Prostate gland (tissue), 2 donors: ENCODE measurements around the gene CCBE1. TPM values are rescaled to one million over a fixed set of nuclear protein-coding genes. Genes with fewer than 3 reads are reported as not detected.

ENCODE experiments used
- DNase-seq: peaks from one replicate; pipeline ENCODE4 v3.0.0-alpha.2; 2019; ENCODE audit warnings: low spot score
- H3K27ac ChIP-seq, 2 donors: fragments of 200-600 bp; sonication (generic); 2 replicates each; pipeline ENCODE4 v1.5.1; 2017 to 2019
- H3K27me3 ChIP-seq: fragments of 200-600 bp; sonication (generic); replicated peaks from 2 replicates; pipeline ENCODE4 v1.5.1; 2019; ENCODE audit not compliant: insufficient read depth
- H3K36me3 ChIP-seq, 2 donors: fragments of 200-600 bp; sonication (generic); 1 replicate in 1 of 2; 2 replicates in 1 of 2; pipeline versions ENCODE4 v1.5.1 to v1.8.1; 2017 to 2019
- H3K4me1 ChIP-seq: fragments of 200-600 bp; sonication (generic); replicated peaks from 2 replicates; pipeline ENCODE4 v1.5.1; 2019
- H3K4me3 ChIP-seq, 2 donors: fragments of 200-600 bp; sonication (generic); 2 replicates each; pipeline ENCODE4 v1.5.1; 2017 to 2019
- H3K9me3 ChIP-seq: fragments of 200-600 bp; sonication (generic); 2 replicates; pipeline ENCODE4 v1.5.1; 2017
- POLR2A ChIP-seq: fragments of 450-650 bp; IDR thresholded peaks from one replicate; pipeline ENCODE4 v1.6.1; 2016; ENCODE audit warnings: antibody characterized with exemption, mild to moderate bottlenecking
- POLR2AphosphoS5 ChIP-seq: sonication (generic); formaldehyde crosslinking; IDR thresholded peaks from one replicate; pipeline ENCODE4 v1.6.1; 2017; ENCODE audit warnings: antibody characterized with exemption
- WGBS: methylation state at CpG from one replicate; pipeline ENCODE4 v1.1.5; 2018; 5-methylcytosine and 5-hydroxymethylcytosine counted together
- intact Hi-C: fragments of 100-400 bp; cut with DNase I; formaldehyde crosslinking; loops from one replicate; pipeline ENCODE4 v1.14.2; 2022
- total RNA-seq, 2 donors: library from RNA; depleted of rRNA; stranded (reverse); fragments of >200 nt; gene quantifications; one replicate each; pipeline ENCODE4 v1.1.0, GENCODE V29; 2016
- TF ChIP-seq, protein P1 (sequence below), 4 experiments: fragments of 200-600 bp in 2 of 4; fragments of 450-650 bp in 2 of 4; sonication (generic) in 2 of 4; IDR thresholded peaks; 1 replicate in 3 of 4; 2 replicates in 1 of 4; pipeline ENCODE4 v1.5.1; 2016 to 2019; ENCODE audit warnings: antibody characterized with exemption in 4 of 4, mild to moderate bottlenecking in 2 of 4, moderate library complexity in 2 of 4

CCBE1 gene
- total RNA-seq, 2 donors from 2014 or later = 1.8 to 2.0 TPM

DNA sequence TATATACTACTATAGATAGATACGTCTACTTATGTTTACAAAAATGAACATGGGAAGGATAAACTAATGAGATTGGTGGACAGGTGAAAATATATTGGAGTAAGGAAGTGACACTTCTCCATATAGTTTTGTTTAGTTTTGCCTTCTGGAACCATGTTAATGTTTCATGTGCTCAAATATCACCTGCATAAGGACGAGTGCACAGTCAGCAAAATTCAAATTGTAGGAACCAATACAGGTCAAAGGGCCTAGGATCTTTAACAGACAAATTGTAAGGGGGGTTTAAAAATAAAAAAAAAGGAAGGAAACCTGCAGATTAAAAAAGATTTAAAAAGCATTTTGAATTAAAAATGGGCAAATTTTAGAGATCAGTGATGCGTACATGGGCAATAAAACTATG lies 104.6 kb downstream of the CCBE1 start:
- Histone ChIP-seq H3K4me1 (no peaks in the 10 kb centered on the region), H3K4me3 (no peak overlapping the region), H3K36me3 (no peaks in the 10 kb centered on the region), H3K27me3 (no peaks in the 10 kb centered on the region), H3K27ac (no peak overlapping the region), H3K9me3 (no peaks in the 10 kb centered on the region)
- intact Hi-C loops = no loop called here
- no peak for DNase-seq
- 94% methylated on average over 3 of the region's 3 CpGs for WGBS
- no peak for TF ChIP-seq POLR2AphosphoS5
- no peak for TF ChIP-seq POLR2A
- TF ChIP-seq, protein P1, sequence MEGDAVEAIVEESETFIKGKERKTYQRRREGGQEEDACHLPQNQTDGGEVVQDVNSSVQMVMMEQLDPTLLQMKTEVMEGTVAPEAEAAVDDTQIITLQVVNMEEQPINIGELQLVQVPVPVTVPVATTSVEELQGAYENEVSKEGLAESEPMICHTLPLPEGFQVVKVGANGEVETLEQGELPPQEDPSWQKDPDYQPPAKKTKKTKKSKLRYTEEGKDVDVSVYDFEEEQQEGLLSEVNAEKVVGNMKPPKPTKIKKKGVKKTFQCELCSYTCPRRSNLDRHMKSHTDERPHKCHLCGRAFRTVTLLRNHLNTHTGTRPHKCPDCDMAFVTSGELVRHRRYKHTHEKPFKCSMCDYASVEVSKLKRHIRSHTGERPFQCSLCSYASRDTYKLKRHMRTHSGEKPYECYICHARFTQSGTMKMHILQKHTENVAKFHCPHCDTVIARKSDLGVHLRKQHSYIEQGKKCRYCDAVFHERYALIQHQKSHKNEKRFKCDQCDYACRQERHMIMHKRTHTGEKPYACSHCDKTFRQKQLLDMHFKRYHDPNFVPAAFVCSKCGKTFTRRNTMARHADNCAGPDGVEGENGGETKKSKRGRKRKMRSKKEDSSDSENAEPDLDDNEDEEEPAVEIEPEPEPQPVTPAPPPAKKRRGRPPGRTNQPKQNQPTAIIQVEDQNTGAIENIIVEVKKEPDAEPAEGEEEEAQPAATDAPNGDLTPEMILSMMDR (IDR thresholded peaks at IDR 0.05) = no peak

- TF ChIP-seq, protein P1 (IDR thresholded peaks at IDR 0.05) = no peak
- TF ChIP-seq POLR2AphosphoS5 (no peak), POLR2A (no peak)
- 40% methylated on average over 1 of the region's 1 CpG for WGBS
- Histone ChIP-seq H3K36me3 (no peaks in the 10 kb centered on the region), H3K4me3 (no peak overlapping the region), H3K27me3 (no peaks in the 10 kb centered on the region), H3K27ac (no peak overlapping the region), H3K4me1 (no peaks in the 10 kb centered on the region), H3K9me3 (no peaks in the 10 kb centered on the region)
- DNase-seq = no peak
- intact Hi-C loops = no loop called here
These were observed 114.8 kb downstream of the CCBE1 start for GRCh38 chr18:59582395-59582794.

GRCh38 chr18:59579509-59579908 lies 117.7 kb downstream of the CCBE1 start:
- TF ChIP-seq POLR2AphosphoS5 (no peak), POLR2A (no peak)
- TF ChIP-seq, protein P1 (IDR thresholded peaks at IDR 0.05) = no peak
- DNase-seq = no peak
- intact Hi-C loops = no loop called here
- WGBS = 69% methylated on average over 7 of the region's 7 CpGs
- Histone ChIP-seq H3K27ac (no peak overlapping the region), H3K4me1 (no peaks in the 10 kb centered on the region), H3K9me3 (no peaks in the 10 kb centered on the region), H3K27me3 (no peaks in the 10 kb centered on the region), H3K4me3 (no peak overlapping the region), H3K36me3 (no peaks in the 10 kb centered on the region)

GRCh38 chr18:59577386-59577655 lies 119.9 kb downstream of the CCBE1 start:
- H3K27ac ChIP-seq = no peak overlapping the region
- no peaks in the 10 kb centered on the region for H3K4me1 ChIP-seq
- TF ChIP-seq POLR2A (no peak), POLR2AphosphoS5 (no peak)
- TF ChIP-seq, protein P1 (IDR thresholded peaks at IDR 0.05) = no peak
- no peak overlapping the region for H3K4me3 ChIP-seq
- no peak for DNase-seq
- H3K9me3 ChIP-seq = no peaks in the 10 kb centered on the region
- H3K36me3 ChIP-seq = no peaks in the 10 kb centered on the region
- intact Hi-C loops = no loop called here
- H3K27me3 ChIP-seq = no peaks in the 10 kb centered on the region
- 88% methylated on average over 1 of the region's 1 CpG for WGBS

DNA sequence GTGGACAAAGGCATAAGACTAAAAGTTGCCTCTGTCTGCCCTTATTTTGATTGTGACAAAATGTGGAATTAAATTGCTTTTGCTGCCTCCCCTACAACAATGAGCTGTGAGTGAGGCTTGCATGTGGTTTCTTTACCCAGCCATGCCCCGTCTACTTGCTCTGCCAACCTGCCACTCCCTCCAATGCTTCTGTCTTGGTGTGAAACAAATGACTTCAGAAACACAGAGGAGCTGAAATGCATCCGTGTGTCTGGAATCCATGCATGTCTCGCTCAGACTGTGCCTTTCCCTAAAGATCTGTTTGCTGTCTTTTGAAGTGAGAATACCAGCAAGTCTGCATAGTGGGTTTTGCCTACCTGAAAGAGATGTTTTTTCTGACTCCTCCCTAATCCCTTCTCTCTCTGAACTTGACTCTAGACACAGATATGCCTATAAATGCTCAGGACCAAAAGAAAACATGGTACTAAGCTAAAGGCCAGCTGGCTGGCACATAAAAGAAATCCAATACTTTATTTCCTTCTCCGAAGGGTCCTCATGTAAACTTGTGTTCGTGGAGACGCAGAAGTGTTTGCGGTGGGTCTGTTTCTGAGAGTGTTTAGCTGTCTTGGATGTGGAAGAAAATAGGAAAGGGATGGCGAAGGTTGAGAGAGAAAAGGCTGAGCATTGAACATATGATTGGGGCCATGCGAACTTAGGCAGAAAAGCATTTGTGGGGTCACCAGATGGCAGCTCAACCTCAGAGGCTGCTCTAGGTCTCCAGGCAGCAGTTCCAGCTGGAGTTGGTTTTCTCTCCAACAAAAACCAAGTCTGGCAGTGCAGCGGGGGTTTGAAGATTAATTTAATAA lies 120.5 kb downstream of the CCBE1 start:
- DNase-seq = no peak
- no peak overlapping the region for H3K4me3 ChIP-seq
- intact Hi-C loops = no loop called here
- TF ChIP-seq, protein P1 (IDR thresholded peaks at IDR 0.05) = no peak
- no peak for TF ChIP-seq POLR2A
- TF ChIP-seq POLR2AphosphoS5 = no peak
- H3K27ac ChIP-seq = no peak overlapping the region
- no peaks in the 10 kb centered on the region for H3K36me3 ChIP-seq
- H3K4me1 ChIP-seq = no peaks in the 10 kb centered on the region
- no peaks in the 10 kb centered on the region for H3K9me3 ChIP-seq
- WGBS = 58% methylated on average over 10 of the region's 10 CpGs
- no peaks in the 10 kb centered on the region for H3K27me3 ChIP-seq
